ENCODE results near the gene MPC1.

The MPC1 gene

DNA sequence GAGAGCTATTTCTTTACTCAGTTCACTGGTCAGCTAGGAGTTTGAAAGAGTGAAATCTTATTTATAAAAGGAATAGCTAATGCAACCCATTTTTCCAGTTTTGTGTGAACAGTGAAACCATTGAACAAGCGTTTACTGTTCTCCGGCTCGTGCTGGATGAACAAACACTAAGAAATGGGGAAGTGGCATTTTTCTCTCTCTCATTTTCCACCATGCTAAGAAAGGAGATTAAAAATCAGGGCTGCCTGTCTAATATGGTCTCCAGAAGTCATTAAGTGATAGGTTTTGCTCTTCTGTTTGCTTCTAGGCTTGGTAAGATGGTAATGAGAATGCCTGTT is 39.6 kb downstream of the MPC1 start:
- peak; percentile 12 for DNase-seq

GRCh38 chr6:166342349-166343149 is 40.2 kb downstream of the MPC1 start, which contains the start of gene SFT2D1:
SFT2D1 (minus strand) TSS chr6:166342545; CDS start chr6:166342481, 64 bp downstream.
- peak; percentile 85 for DNase-seq

DNA sequence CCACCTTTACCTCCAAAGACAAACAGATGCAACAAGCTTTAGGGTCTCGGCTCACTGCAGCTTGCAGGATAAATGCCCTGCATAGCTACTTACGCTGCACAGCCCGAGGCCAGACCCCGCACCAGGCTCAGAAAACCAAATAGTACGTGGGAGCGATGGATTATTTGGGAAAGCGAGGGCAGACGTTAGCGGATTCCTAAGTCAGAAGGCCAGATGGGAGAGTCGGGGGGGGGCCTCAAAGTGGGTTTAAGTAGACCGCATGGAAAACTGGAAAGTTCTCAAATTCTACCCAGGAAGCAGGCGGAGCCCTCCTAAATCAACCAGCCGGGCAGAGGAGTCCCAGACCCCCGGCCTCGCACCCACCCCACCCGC is 40.8 kb downstream of the MPC1 start:
- peak; percentile 7 for DNase-seq

GRCh38 chr6:166341464-166341863 is 41.3 kb downstream of the MPC1 start:
- peak; percentile 40 for DNase-seq

GRCh38 chr6:166338854-166339253 is 43.9 kb downstream of the MPC1 start:
- DNase-seq: no peak

- no peak for DNase-seq
Measured at GRCh38 chr6:166336847-166337246, 45.9 kb downstream of the MPC1 start.

DNA sequence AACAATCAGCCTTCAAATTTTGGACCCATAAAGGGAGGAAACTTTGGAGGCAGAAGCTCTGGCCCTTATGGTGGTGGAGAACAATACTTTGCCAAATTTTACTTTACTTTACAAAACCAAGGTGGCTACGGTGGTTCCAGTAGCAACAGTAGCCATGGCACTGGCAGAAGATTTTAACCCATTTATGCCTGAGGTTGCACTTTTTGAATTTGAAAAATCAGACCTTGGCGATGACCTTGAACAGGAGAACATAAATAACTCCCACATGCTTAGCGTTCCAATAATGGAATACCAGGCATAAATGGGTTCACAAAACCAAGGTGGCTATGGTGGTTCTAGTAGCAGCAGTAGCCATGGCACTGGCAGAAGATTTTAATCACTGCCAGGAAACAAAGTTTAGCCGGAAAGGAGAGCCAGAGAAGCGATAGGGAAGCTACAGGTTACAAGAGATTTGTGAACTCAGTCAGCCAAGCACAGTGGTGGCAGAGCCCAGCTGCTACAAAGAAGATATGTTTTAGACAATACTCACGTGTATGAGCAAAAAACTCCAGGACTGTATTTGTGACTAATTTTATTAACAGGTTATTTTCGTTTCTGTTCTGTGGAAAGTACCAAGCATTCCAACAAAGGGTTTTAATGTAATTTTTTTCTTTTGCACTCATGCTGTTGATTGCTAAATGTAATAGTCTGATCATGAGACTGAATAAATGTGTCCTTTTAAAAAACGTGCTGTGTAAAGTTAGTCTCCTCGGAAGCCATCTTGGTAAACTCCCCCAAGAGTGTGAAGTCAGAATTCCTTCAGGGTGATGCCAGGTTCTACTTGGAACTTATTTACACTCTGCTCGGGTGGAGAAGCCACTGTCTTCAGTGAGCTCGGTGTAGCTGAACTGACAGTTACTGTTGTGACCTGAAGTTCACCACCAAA is 47.1 kb downstream of the MPC1 start:
- DNase-seq: no peak

GRCh38 chr6:166334878-166335277 is 47.9 kb downstream of the MPC1 start:
- DNase-seq: no peak

DNA sequence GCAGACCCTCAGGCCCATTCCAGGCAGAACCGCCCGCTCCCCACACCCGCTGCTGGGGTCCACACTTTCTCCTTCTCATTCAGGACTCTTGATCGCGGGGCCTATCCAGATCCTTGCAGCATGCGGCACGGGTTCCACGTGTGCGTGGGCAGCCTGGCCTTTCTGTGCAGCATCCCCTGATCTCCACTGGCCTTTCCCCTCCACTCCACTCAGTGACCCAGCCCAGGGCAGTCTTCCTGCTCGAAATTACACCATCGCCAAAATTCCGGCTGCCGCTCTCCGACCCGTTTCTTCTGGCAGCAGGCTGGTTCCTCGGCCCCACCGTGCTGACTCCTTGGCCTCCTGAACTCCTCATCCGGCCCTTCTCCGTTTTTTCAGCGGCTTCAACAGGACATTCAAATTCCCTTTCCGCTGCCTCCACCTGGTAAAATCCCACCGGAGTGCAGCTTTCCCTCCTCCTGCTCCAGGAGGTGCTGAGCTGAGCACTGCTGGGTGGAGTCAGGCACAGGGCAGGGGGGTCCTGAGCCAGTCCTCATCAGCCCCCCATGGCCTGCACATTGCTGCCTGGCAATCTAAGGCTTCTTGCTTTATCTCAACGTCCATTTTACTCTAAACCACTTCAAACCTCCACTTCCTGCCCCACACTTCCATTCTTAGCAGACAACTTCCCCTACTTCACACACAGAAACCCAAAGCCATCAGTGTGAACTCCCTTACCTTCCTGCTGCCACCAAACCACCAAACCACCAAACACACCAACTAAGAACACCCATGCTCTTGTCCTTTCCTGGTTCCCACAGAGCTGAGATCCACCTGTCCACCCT is 49.4 kb downstream of the MPC1 start:
- DNase-seq: peak; percentile 59

- DNase-seq: no peak
Measured at GRCh38 chr6:166331503-166332415, 51.0 kb downstream of the MPC1 start.

GRCh38 chr6:166330612-166331011 is 52.1 kb downstream of the MPC1 start:
- DNase-seq: no peak

- no peak for DNase-seq
Measured at GRCh38 chr6:166325383-166326042, 57.2 kb downstream of the MPC1 start.

GRCh38 chr6:166323395-166323794 is 59.3 kb downstream of the MPC1 start:
- DNase-seq: no peak

GRCh38 chr6:166318649-166319600 is 63.8 kb downstream of the MPC1 start:
- DNase-seq: no peak

DNA sequence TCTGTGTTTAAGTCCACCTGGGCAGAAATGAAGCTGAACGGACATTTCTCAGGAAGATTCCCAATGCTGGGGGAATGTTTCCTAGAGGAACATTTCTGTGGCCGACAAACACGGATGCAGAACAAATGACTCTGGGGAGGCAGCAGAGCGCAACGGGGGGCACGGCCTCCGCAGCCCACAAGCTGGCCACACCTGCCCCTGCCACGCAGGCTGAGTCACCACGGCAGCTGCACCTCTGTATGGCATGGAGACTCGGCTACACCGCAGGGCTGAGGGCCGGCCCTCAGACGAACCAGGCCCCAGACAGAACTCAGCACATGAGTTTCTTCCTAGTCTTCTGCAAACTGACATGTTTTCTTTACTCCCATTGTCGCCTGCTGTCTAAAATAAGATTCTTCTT is 64.5 kb downstream of the MPC1 start:
- DNase-seq: no peak

GRCh38 chr6:166317261-166318212 is 65.2 kb downstream of the MPC1 start:
- no peak for DNase-seq

- no peak for DNase-seq
Measured at GRCh38 chr6:166315436-166315835, 67.3 kb downstream of the MPC1 start.

Measured in CD4-positive, alpha-beta T cell treated with Interleukin-21 for 1 hour (primary cell).